A549 (cell line): ENCODE results near the gene SCYGR6.

Experiments
- BHLHE40 ChIP-seq: IDR thresholded peaks from 2 replicates; pipeline ENCODE4 v1.6.1; 2012; ENCODE audit warnings: low read depth, low read length, inconsistent platforms
- ESRRA ChIP-seq: fragments of 150-350 bp; IDR thresholded peaks from 2 replicates; pipeline ENCODE4 v1.6.1; 2014; ENCODE audit warnings: mild to moderate bottlenecking, low read length, borderline replicate concordance
- MAX ChIP-seq: IDR thresholded peaks from 2 replicates; pipeline ENCODE4 v1.6.1; 2012
- POLR2A ChIP-seq: IDR thresholded peaks from 2 replicates; pipeline ENCODE4 v1.6.1; 2012; ENCODE audit warnings: mild to moderate bottlenecking, low read length
- RAD21 ChIP-seq, 2 experiments: fragments of >200 bp in 1 of 2; sonication (Bioruptor Twin) in 1 of 2; formaldehyde crosslinking in 1 of 2; IDR thresholded peaks in 1 of 2; conservative IDR thresholded peaks in 1 of 2; 2 replicates in 1 of 2; 3 replicates in 1 of 2; pipeline ENCODE4 v1.6.1; 2012 to 2018; ENCODE audit warnings: inconsistent platforms in 1 of 2
- RFX5 ChIP-seq: fragments of 450-650 bp; IDR thresholded peaks from 2 replicates; pipeline ENCODE4 v1.7.1; 2014; ENCODE audit warnings: antibody characterized with exemption, mild to moderate bottlenecking, moderate library complexity
- TF ChIP-seq, protein P1 (sequence below): fragments of >200 bp; sonication (Bioruptor Twin); formaldehyde crosslinking; IDR thresholded peaks from 3 replicates; pipeline ENCODE4 v1.5.1; 2016

DNA sequence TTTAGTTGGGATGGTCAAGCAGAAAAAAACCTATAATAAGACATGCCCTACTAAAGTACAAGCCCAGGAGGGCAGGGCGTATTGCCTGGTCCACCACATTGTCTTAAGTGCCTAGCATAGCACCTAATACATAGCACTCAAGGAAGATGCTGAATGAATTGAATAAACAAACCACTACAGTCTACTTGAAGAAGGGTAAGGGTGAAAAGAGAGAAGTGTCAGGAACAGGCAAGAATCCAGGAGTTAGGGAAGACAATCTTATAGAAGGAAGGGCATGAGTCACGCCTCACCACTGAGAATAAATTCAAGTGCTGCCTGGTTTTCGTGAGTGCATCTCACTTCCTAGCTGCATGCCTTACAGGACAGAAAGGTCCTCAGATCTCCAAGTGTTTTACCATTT, 20.6 kb downstream of the SCYGR6 start:
- no peak for TF ChIP-seq POLR2A
- no peak for TF ChIP-seq ESRRA
- TF ChIP-seq RAD21 (conservative IDR thresholded peaks at IDR 0.05 in 1 of 2, IDR thresholded peaks at IDR 0.05 in 1 of 2): no peak
- TF ChIP-seq RFX5: no peak
- TF ChIP-seq, protein P1, sequence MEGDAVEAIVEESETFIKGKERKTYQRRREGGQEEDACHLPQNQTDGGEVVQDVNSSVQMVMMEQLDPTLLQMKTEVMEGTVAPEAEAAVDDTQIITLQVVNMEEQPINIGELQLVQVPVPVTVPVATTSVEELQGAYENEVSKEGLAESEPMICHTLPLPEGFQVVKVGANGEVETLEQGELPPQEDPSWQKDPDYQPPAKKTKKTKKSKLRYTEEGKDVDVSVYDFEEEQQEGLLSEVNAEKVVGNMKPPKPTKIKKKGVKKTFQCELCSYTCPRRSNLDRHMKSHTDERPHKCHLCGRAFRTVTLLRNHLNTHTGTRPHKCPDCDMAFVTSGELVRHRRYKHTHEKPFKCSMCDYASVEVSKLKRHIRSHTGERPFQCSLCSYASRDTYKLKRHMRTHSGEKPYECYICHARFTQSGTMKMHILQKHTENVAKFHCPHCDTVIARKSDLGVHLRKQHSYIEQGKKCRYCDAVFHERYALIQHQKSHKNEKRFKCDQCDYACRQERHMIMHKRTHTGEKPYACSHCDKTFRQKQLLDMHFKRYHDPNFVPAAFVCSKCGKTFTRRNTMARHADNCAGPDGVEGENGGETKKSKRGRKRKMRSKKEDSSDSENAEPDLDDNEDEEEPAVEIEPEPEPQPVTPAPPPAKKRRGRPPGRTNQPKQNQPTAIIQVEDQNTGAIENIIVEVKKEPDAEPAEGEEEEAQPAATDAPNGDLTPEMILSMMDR: no peak
- TF ChIP-seq MAX: no peak
- no peak for TF ChIP-seq BHLHE40
